HG03571 (cell line): ENCODE measurements around the gene MEIS2.

Source experiments
- ATAC-seq: cut with Tn5 transposase; IDR thresholded peaks from one replicate; pipeline ENCODE4 v1.9.1; 2021; ENCODE audit not compliant: unreplicated experiment

MEIS2 gene

GRCh38 chr15:36966708-36967107 lies 133.6 kb downstream of the MEIS2 start:
- no peak for ATAC-seq

DNA sequence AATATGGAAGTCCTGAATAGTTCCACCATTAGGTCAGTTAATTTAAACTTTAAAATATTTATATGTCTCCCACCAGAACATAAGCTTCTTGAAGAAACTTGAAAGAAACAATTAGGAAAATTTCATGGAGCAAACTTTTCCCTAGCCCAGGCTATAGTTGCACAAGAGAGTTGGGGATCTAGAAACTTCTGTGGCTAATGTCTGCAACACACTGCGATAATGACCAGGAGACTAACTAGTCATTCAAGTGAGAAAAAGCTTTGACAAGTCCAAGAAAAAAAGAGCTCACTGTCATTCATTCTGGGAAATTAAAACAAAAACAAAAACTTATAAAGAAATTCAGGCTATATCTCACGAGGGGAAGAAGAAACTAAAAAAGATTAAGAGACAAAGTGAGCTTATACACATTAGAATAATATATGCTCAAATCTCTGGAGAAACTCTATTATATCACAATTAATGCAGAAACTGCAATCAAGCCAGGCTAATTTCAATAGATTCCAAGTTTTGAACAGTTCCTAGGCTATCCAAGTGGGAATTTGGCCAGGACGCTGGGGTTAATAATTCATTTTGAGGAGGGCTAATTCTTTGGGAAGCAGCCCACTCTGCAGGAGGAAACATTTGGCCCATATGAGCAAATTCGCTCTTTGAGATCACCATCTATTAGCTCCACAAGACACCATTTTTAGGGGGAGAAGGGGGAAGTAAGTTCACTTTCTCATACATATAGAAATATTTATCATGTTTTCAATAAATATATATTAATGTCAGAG lies 134.6 kb downstream of the MEIS2 start:
- ATAC-seq = no peak

DNA sequence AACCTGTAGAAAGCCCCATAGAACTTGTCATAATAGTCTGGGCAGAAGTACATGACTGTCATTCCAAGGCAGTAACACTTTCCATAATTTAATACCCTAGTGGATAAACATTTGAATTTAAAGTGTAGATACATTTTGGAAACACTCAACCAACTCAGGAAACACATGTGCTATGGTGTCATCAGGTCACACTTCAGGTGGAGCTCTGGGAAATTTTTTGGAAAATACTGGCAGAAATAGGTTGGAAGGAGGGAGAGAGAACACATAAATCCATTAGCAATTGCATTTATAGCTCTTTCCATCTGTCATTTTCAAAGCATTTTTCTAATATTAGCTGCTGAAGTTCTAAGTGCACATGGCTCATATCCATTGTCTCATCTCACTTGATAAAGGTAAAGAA lies 135.7 kb downstream of the MEIS2 start:
- no peak for ATAC-seq

- ATAC-seq = no peak
Measured at GRCh38 chr15:36961956-36962355, 138.4 kb downstream of the MEIS2 start.

GRCh38 chr15:36960947-36961227 lies 139.5 kb downstream of the MEIS2 start:
- ATAC-seq = no peak

GRCh38 chr15:36960179-36960946 lies 140.0 kb downstream of the MEIS2 start:
- no peak for ATAC-seq

GRCh38 chr15:36959746-36960145 lies 140.6 kb downstream of the MEIS2 start:
- ATAC-seq = no peak

- no peak for ATAC-seq
Measured at GRCh38 chr15:36958606-36959005, 141.7 kb downstream of the MEIS2 start.

GRCh38 chr15:36954486-36954885 lies 145.9 kb downstream of the MEIS2 start:
- ATAC-seq = no peak

DNA sequence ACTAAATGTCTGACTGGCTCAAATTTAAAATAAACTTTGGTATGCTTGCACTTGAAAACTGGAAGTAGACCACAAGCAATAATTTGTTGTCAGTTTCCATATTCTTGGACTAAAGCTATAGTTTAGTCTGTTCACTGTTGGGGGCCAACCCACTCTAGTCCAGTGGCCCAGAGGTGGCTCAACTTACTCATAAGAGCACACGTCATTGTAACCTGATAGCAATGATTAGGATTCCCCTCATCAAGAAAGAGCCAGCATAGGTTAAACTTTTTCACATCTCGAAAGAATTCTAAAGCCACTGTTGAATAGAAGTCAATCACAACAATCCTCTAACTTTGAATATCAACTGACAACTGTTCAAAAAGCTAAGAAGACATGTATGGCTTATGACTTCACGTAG lies 147.0 kb downstream of the MEIS2 start:
- ATAC-seq = no peak

GRCh38 chr15:36951731-36952247 lies 148.6 kb downstream of the MEIS2 start:
- ATAC-seq = no peak

DNA sequence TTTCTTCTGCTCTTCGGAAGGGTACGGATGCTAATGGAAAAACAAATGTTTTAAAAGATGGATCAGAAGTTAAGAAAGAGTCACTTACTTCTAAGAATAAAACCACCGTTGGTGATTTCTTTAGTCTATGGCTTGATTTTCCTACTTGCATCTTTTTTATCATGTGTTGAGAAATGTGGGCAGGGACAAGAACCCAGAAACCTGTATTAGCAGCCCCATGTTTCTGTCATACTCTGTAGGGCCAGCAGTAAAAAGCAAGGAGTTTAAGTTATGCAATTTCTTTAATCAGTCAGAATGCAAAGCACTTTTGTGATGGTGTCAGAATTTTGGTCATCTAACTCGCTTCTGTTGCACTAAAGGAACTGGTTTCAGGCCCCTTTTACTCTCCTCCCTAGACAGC lies 150.0 kb downstream of the MEIS2 start:
- no peak for ATAC-seq

- ATAC-seq = no peak
Measured at GRCh38 chr15:36948982-36949381, 151.4 kb downstream of the MEIS2 start.

DNA sequence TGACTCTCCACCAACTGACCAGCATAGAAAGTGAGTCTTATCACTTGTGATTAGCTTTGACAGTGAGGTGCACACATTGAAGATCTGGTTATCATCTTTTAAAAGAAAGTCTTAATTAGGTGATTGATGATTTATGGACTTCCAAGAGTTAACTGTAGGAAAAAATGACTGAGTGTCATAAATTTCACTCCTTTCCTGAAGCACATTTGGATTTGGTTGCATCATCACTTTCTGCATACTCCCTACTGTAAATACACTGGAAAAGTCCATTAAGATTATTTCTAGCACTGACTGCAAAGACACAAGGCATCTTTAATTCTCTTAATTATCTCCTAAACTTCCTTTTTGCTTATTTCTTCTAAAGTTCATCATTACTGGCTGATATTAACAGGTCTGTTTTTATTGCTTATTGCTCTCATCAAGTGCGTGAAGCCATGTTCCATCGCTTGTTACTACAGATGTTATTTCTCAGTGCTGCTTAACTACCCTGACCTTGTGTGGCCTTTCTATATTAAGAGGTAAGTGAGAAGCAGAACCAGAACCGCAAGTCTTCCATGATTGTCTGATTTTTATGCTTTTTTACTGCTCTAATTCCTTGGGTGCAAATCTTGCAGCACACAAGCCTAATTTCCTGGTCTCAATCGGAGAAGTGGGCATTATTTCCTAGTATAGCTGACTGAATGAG lies 153.2 kb downstream of the MEIS2 start:
- ATAC-seq = no peak

- ATAC-seq = no peak
Measured at GRCh38 chr15:36944442-36944841, 155.9 kb downstream of the MEIS2 start.

GRCh38 chr15:36943508-36944361 lies 156.6 kb downstream of the MEIS2 start:
- no peak for ATAC-seq

- no peak for ATAC-seq
Measured at GRCh38 chr15:36942248-36942827, 158.0 kb downstream of the MEIS2 start.

DNA sequence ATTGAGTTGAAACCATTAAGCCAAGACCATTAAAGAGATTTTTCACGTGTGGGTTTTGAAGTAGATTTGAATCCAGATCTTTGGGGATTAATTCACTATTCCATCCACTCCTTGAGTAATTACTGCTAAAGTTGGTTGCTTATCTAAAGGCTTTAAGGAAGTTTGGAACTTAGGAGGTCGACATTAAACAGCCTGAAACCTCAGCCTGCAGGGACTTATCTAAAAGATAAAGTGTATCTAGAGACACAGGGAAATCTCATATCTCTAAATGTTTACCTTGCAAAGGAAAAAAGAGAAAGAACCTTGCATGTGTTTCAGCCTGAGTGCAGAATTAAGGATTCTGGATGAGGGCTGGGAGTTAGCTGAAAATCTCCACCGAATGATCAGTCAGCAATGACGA lies 158.6 kb downstream of the MEIS2 start:
- ATAC-seq = no peak

DNA sequence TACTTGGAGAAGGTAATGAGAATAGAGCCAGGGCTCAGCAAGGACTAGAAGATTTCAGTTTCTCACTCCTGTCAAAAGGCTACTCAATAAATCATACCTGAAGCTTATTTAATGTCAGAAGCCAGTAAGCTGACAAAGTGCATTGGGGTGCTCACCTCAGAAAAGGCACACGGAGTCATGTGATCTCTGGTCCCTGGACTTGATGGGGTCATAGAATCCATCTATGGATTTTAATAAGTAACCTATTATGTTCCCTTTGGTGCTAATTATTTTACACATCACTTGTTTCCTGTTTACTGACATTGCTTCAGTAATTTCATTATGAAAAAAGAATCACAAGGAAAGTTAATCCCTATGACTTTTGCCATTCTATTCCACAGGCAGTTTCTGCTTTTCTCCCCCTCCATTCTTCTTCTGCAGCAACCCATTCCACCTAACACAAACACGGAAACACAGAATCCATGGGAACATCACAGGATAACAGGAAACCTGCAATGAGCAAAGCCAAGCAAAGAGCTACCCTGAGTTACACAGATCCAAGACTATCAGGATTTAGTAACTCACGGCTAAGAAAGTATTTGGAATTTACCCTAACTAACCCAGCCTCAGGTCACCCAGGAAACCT lies 159.6 kb downstream of the MEIS2 start:
- no peak for ATAC-seq

- no peak for ATAC-seq
Measured at GRCh38 chr15:36940219-36940618, 160.1 kb downstream of the MEIS2 start.
